Bronchial epithelial cell (primary cell): ENCODE data around the gene ARAP2. TPM values are rescaled to one million over a fixed set of nuclear protein-coding genes. Genes with fewer than 3 reads are reported as not detected.

Source experiments
- DNase-seq: peaks from one replicate; pipeline ENCODE4 v3.0.0-alpha.2; 2010; ENCODE audit warnings: low read depth
- FAIRE-seq: peaks from 2 replicates; lab custom pipeline; 2011; peaks lifted over from hg19 to GRCh38; lab: Jason Lieb, UNC
- H3K27me3 ChIP-seq: 2 replicates; pipeline ENCODE4 v1.5.1; 2011; ENCODE audit warnings: low read length; ENCODE audit not compliant: control insufficient read depth, insufficient read depth
- H3K36me3 ChIP-seq: 2 replicates; pipeline ENCODE4 v1.5.1; 2011; ENCODE audit warnings: low read length; ENCODE audit not compliant: control insufficient read depth, insufficient read depth
- H3K4me3 ChIP-seq: 2 replicates; pipeline ENCODE4 v1.5.1; 2011; ENCODE audit warnings: mild to moderate bottlenecking, low read depth, low read length, control low read depth
- CTCF ChIP-seq: IDR thresholded peaks from 2 replicates; pipeline ENCODE4 v1.5.1; 2011; ENCODE audit warnings: mild to moderate bottlenecking, moderate library complexity, low read length, control low read depth, inconsistent platforms; ENCODE audit not compliant: insufficient read depth, severe bottlenecking
- total RNA-seq: library from RNA; depleted of rRNA; stranded (reverse); fragments of >200 nt; gene quantifications from 2 replicates; pipeline ENCODE4 v1.2.1, GENCODE V29; 2014

ARAP2 gene
- total RNA-seq, 1 donor from 2014 or later = 46.3 TPM

GRCh38 chr4:36242629-36243354, 1.5 kb downstream of the ARAP2 start:
- peak; percentile 56 for DNase-seq
- Histone ChIP-seq H3K36me3 (no peaks in the 10 kb centered on the region), H3K27me3 (no peaks in the 10 kb centered on the region), H3K4me3 (peak overlapping the region; percentile 71)
- FAIRE-seq = no peak
- TF ChIP-seq CTCF = no peak

GRCh38 chr4:36241771-36242170, 2.5 kb downstream of the ARAP2 start:
- peaks cover 3% of the 10 kb centered on the region for H3K36me3 ChIP-seq
- TF ChIP-seq CTCF = no peak
- DNase-seq (peak; percentile 18), FAIRE-seq (no peak)
- H3K27me3 ChIP-seq = no peaks in the 10 kb centered on the region
- H3K4me3 ChIP-seq = peak overlapping the region; percentile 71

- FAIRE-seq = no peak
- Histone ChIP-seq H3K27me3 (no peaks in the 10 kb centered on the region), H3K4me3 (no peak overlapping the region), H3K36me3 (peaks cover 3% of the 10 kb centered on the region)
- TF ChIP-seq CTCF = no peak
- no peak for DNase-seq
Observed at GRCh38 chr4:36237366-36238313, 6.7 kb downstream of the ARAP2 start.

- peaks cover 3% of the 10 kb centered on the region for H3K36me3 ChIP-seq
- no peak for FAIRE-seq
- H3K27me3 ChIP-seq = no peaks in the 10 kb centered on the region
- no peak for DNase-seq
- TF ChIP-seq CTCF = no peak
- H3K4me3 ChIP-seq = no peak overlapping the region
Observed at GRCh38 chr4:36236159-36236558, 8.2 kb downstream of the ARAP2 start.

GRCh38 chr4:36235306-36235705, 9.0 kb downstream of the ARAP2 start:
- FAIRE-seq (peak; percentile 82), DNase-seq (peak; percentile 86)
- H3K36me3 ChIP-seq = peaks cover 3% of the 10 kb centered on the region
- TF ChIP-seq CTCF = peak; percentile 41
- no peak overlapping the region for H3K4me3 ChIP-seq
- H3K27me3 ChIP-seq = no peaks in the 10 kb centered on the region
